Peyer's patch (tissue), 4 donors: Measurements from ENCODE around the gene RNASE7. TPM values are rescaled to one million over a fixed set of nuclear protein-coding genes. Genes with fewer than 3 reads are reported as not detected.

Experiments
- DNase-seq, 3 donors: peaks; one replicate each; pipeline ENCODE4 v3.0.0-alpha.2; 2017 to 2019
- H3K27ac ChIP-seq, 4 donors: fragments of 200-600 bp; sonication (generic); one replicate each; pipeline ENCODE4 v1.5.1; 2016 to 2019
- H3K27me3 ChIP-seq, 2 donors: fragments of 200-600 bp; sonication (generic); one replicate each; pipeline ENCODE4 v1.5.1; 2019
- H3K36me3 ChIP-seq, 3 donors: fragments of 200-600 bp; sonication (generic); one replicate each; pipeline ENCODE4 v1.5.1; 2016 to 2019
- H3K4me1 ChIP-seq, 4 donors: fragments of 200-600 bp; sonication (generic); one replicate each; pipeline ENCODE4 v1.5.1; 2016 to 2019
- H3K4me3 ChIP-seq, 4 donors: fragments of 200-600 bp; sonication (generic); 1 replicate in 3 of 4; 2 replicates in 1 of 4; pipeline ENCODE4 v1.5.1; 2016 to 2019; ENCODE audit warnings: mild to moderate bottlenecking in 1 of 4
- H3K9me3 ChIP-seq, 4 donors: fragments of 200-600 bp; sonication (generic); one replicate each; pipeline ENCODE4 v1.5.1; 2016 to 2019; ENCODE audit warnings: mild to moderate bottlenecking in 1 of 4
- CTCF ChIP-seq, 6 experiments: fragments of 450-650 bp in 4 of 6; fragments of 200-600 bp in 2 of 6; sonication (generic) in 1 of 6; IDR thresholded peaks; one replicate each; pipeline ENCODE4 v1.5.1; 2017 to 2019; ENCODE audit warnings: antibody characterized with exemption in 6 of 6, mild to moderate bottlenecking in 3 of 6, moderate library complexity in 1 of 6
- POLR2A ChIP-seq, 2 donors: fragments of 450-650 bp; IDR thresholded peaks; one replicate each; pipeline ENCODE4 v1.5.1; 2017; ENCODE audit warnings: antibody characterized with exemption in 2 of 2, mild to moderate bottlenecking in 2 of 2, moderate library complexity in 2 of 2
- total RNA-seq, 4 donors: library from RNA; depleted of rRNA; stranded (reverse); fragments of >200 nt; gene quantifications; one replicate each; pipeline ENCODE4 v1.1.0, GENCODE V29; 2016

The RNASE7 gene
- total RNA-seq, 4 donors from 2014 or later = not detected

GRCh38 chr14:21023817-21024584 is 18.2 kb upstream of the RNASE7 start:
- Histone ChIP-seq H3K4me3 (peak overlapping the region; percentile 76 to 94 (median 81)), H3K27me3 (no peaks in the 10 kb centered on the region), H3K36me3 (peaks cover 0 to 28% (median 0%) of the 10 kb centered on the region in 3 donors), H3K27ac (peak overlapping the region; percentile 77 to 86 (median 82)), H3K4me1 (peaks cover 0 to 21% (median 3%) of the 10 kb centered on the region in 4 donors), H3K9me3 (no peaks in the 10 kb centered on the region)
- TF ChIP-seq POLR2A (IDR thresholded peaks at IDR 0.05) = no peak
- TF ChIP-seq CTCF (IDR thresholded peaks at IDR 0.05) = no peak
- DNase-seq = peak in 1 of 3 donors; percentile 27

GRCh38 chr14:21024585-21025370 is 17.4 kb upstream of the RNASE7 start, which contains the start of gene NDRG2:
TSS of gene NDRG2 (minus strand) at chr14:21025061. CDS start at chr14:21023315, 1,746 bp downstream.
- Histone ChIP-seq H3K36me3 (peaks cover 0 to 20% (median 0%) of the 10 kb centered on the region in 3 donors), H3K27ac (peak within 1 kb of the TSS; percentile 77 to 86 (median 82)), H3K9me3 (no peaks in the 10 kb centered on the region), H3K4me1 (peaks cover 0 to 21% (median 3%) of the 10 kb centered on the region in 4 donors), H3K27me3 (no peaks in the 10 kb centered on the region), H3K4me3 (peak within 1 kb of the TSS; percentile 76 to 94 (median 81))
- peak; percentile 84 to 93 (median 90) for DNase-seq
- TF ChIP-seq CTCF (IDR thresholded peaks at IDR 0.05) (no peak), POLR2A (IDR thresholded peaks at IDR 0.05) (peak; percentile 48 to 49)

- no peaks in the 10 kb centered on the region for H3K9me3 ChIP-seq
- no peaks in the 10 kb centered on the region for H3K27me3 ChIP-seq
- H3K4me3 ChIP-seq = peak overlapping the region; percentile 76 to 94 (median 81)
- TF ChIP-seq POLR2A (IDR thresholded peaks at IDR 0.05) = no peak
- TF ChIP-seq CTCF (IDR thresholded peaks at IDR 0.05) = peak in 1 of 6 experiments; percentile 12
- DNase-seq = peak; percentile 32 to 76 (median 63)
- H3K4me1 ChIP-seq = peaks cover 0 to 21% (median 3%) of the 10 kb centered on the region in 4 donors
- H3K36me3 ChIP-seq = peaks cover 0 to 13% (median 0%) of the 10 kb centered on the region in 3 donors
- peak overlapping the region; percentile 77 to 86 (median 82) for H3K27ac ChIP-seq
These were observed 16.5 kb upstream of the RNASE7 start for GRCh38 chr14:21025371-21026273.

GRCh38 chr14:21026274-21026987 is 15.7 kb upstream of the RNASE7 start:
- TF ChIP-seq CTCF (IDR thresholded peaks at IDR 0.05) = no peak
- TF ChIP-seq POLR2A (IDR thresholded peaks at IDR 0.05) = no peak
- DNase-seq = no peak
- peak overlapping the region; percentile 77 to 86 (median 82) for H3K27ac ChIP-seq

More at GRCh38 chr14:21026274-21026987, 15.7 kb upstream of the RNASE7 start:
- peaks cover 0 to 21% (median 3%) of the 10 kb centered on the region in 4 donors for H3K4me1 ChIP-seq
- H3K4me3 ChIP-seq = no peak overlapping the region
- H3K36me3 ChIP-seq = peaks cover 0 to 5% (median 0%) of the 10 kb centered on the region in 3 donors
- no peaks in the 10 kb centered on the region for H3K9me3 ChIP-seq
- H3K27me3 ChIP-seq = no peaks in the 10 kb centered on the region
